ENCODE measurements around the gene COL6A5. TPM values are rescaled to one million over a fixed set of nuclear protein-coding genes. Genes with fewer than 3 reads are reported as not detected.

COL6A5 gene
- total RNA-seq, 1 experiment from 2014 or later, result 0.32 TPM

DNA sequence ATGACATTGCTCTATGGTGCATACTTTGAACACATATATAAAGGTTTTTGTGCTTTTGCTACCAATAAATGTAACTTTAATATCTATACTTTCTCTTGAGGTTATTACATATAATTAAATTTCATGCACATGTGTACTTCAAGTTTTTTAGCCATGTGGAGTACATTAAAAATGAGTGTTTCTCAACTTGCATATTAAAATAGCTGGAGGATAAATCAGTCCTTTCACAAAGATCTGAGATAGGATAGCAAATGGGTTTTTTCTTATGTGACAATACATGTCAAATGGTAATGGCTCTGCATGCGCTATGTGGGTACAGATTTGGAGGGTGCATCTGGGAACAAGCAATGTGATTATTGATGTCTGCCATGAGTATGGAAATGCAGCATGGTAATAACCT is 122.8 kb downstream of the COL6A5 start:
- no peak for TF ChIP-seq EZH2 (IDR thresholded peaks at IDR 0.05; ENCODE audit: borderline replicate concordance, low read depth, low read length, poor library complexity, severe bottlenecking)
- TF ChIP-seq, protein P1, sequence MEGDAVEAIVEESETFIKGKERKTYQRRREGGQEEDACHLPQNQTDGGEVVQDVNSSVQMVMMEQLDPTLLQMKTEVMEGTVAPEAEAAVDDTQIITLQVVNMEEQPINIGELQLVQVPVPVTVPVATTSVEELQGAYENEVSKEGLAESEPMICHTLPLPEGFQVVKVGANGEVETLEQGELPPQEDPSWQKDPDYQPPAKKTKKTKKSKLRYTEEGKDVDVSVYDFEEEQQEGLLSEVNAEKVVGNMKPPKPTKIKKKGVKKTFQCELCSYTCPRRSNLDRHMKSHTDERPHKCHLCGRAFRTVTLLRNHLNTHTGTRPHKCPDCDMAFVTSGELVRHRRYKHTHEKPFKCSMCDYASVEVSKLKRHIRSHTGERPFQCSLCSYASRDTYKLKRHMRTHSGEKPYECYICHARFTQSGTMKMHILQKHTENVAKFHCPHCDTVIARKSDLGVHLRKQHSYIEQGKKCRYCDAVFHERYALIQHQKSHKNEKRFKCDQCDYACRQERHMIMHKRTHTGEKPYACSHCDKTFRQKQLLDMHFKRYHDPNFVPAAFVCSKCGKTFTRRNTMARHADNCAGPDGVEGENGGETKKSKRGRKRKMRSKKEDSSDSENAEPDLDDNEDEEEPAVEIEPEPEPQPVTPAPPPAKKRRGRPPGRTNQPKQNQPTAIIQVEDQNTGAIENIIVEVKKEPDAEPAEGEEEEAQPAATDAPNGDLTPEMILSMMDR (conservative IDR thresholded peaks at IDR 0.05; ENCODE audit: low read depth, low read length), result no peak
- Histone ChIP-seq H3K27me3 (replicated peaks; ENCODE audit: insufficient read depth, low read depth, low read length, poor library complexity) (peaks cover 7% of the 10 kb centered on the region), H3K27ac (ENCODE audit: low read depth, low read length, poor library complexity, severe bottlenecking) (no peak overlapping the region), H3K9me3 (ENCODE audit: low read depth, low read length, poor library complexity, severe bottlenecking) (no peaks in the 10 kb centered on the region), H3K4me1 (ENCODE audit: insufficient read depth, low read length, poor library complexity, severe bottlenecking) (no peaks in the 10 kb centered on the region), H3K4me3 (ENCODE audit: low read depth, low read length, poor library complexity, severe bottlenecking) (no peak overlapping the region), H3K36me3 (ENCODE audit: insufficient read depth, low read length, poor library complexity, severe bottlenecking) (no peaks in the 10 kb centered on the region)
- intact Hi-C loops (cut with micrococcal nuclease; ENCODE audit: unreplicated experiment), result no loop called here
- ChIA-PET CTCF (no interaction called here), POLR2A (ENCODE audit: low non-redundant PET) (no interaction called here)
- DNase-seq (ENCODE audit: low spot score), result no peak
- no TSS peak for BruUV-seq (replicated peaks)

GRCh38 chr3:130470126-130470525 is 124.7 kb downstream of the COL6A5 start:
- intact Hi-C loops (cut with micrococcal nuclease; ENCODE audit: unreplicated experiment), result no loop called here
- TF ChIP-seq, protein P1 (conservative IDR thresholded peaks at IDR 0.05; ENCODE audit: low read depth, low read length), result no peak
- no peak for TF ChIP-seq EZH2 (IDR thresholded peaks at IDR 0.05; ENCODE audit: borderline replicate concordance, low read depth, low read length, poor library complexity, severe bottlenecking)
- H3K36me3 ChIP-seq (ENCODE audit: insufficient read depth, low read length, poor library complexity, severe bottlenecking), result no peaks in the 10 kb centered on the region
- no peaks in the 10 kb centered on the region for H3K4me1 ChIP-seq (ENCODE audit: insufficient read depth, low read length, poor library complexity, severe bottlenecking)
- BruUV-seq (replicated peaks), result no TSS peak
- H3K27ac ChIP-seq (ENCODE audit: low read depth, low read length, poor library complexity, severe bottlenecking), result no peak overlapping the region
- H3K9me3 ChIP-seq (ENCODE audit: low read depth, low read length, poor library complexity, severe bottlenecking), result no peaks in the 10 kb centered on the region
- ChIA-PET CTCF (no interaction called here), POLR2A (ENCODE audit: low non-redundant PET) (no interaction called here)
- H3K4me3 ChIP-seq (ENCODE audit: low read depth, low read length, poor library complexity, severe bottlenecking), result no peak overlapping the region
- no peaks in the 10 kb centered on the region for H3K27me3 ChIP-seq (replicated peaks; ENCODE audit: insufficient read depth, low read depth, low read length, poor library complexity)
- DNase-seq (ENCODE audit: low spot score), result no peak

- TF ChIP-seq EZH2 (IDR thresholded peaks at IDR 0.05; ENCODE audit: borderline replicate concordance, low read depth, low read length, poor library complexity, severe bottlenecking), result no peak
- TF ChIP-seq, protein P1 (conservative IDR thresholded peaks at IDR 0.05; ENCODE audit: low read depth, low read length), result no peak
Observed at GRCh38 chr3:130473416-130473815, 127.9 kb downstream of the COL6A5 start.

More at GRCh38 chr3:130473416-130473815, 127.9 kb downstream of the COL6A5 start:
- no TSS peak for BruUV-seq (replicated peaks)
- Histone ChIP-seq H3K36me3 (ENCODE audit: insufficient read depth, low read length, poor library complexity, severe bottlenecking) (no peaks in the 10 kb centered on the region), H3K9me3 (ENCODE audit: low read depth, low read length, poor library complexity, severe bottlenecking) (no peaks in the 10 kb centered on the region), H3K27me3 (replicated peaks; ENCODE audit: insufficient read depth, low read depth, low read length, poor library complexity) (no peaks in the 10 kb centered on the region), H3K4me3 (ENCODE audit: low read depth, low read length, poor library complexity, severe bottlenecking) (no peak overlapping the region), H3K27ac (ENCODE audit: low read depth, low read length, poor library complexity, severe bottlenecking) (no peak overlapping the region), H3K4me1 (ENCODE audit: insufficient read depth, low read length, poor library complexity, severe bottlenecking) (no peaks in the 10 kb centered on the region)
- ChIA-PET CTCF (no interaction called here), POLR2A (ENCODE audit: low non-redundant PET) (no interaction called here)
- intact Hi-C loops (cut with micrococcal nuclease; ENCODE audit: unreplicated experiment), result no loop called here
- DNase-seq (ENCODE audit: low spot score), result no peak

Data from A673 (cell line).